Left lung (tissue), 10 donors: ENCODE data around the gene GLRB. TPM values are rescaled to one million over a fixed set of nuclear protein-coding genes. Genes with fewer than 3 reads are reported as not detected.
A peak's percentile ranks its signal among the peaks of the same experiment; 100 is the strongest.

Experiments
- ATAC-seq: fragments of 200-7000 bp; cut with Tn5 transposase; one replicate; pipeline ENCODE4 v1.9.1; 2020; ENCODE audit warnings: moderate library complexity
- DNase-seq, 4 donors: peaks; one replicate each; pipeline ENCODE4 v3.0.0-alpha.2; 2013 to 2020
- H3K27ac ChIP-seq, 2 donors: fragments of 200-600 bp; sonication (generic) in 1 of 2; one replicate each; pipeline versions ENCODE4 v1.5.0 to v1.8.0; 2020 to 2021
- H3K27me3 ChIP-seq, 2 donors: fragments of 200-600 bp; sonication (generic) in 1 of 2; one replicate each; pipeline versions ENCODE4 v1.5.0 to v1.8.0; 2020 to 2021
- H3K36me3 ChIP-seq, 2 donors: fragments of 200-600 bp; sonication (generic) in 1 of 2; one replicate each; pipeline versions ENCODE4 v1.5.0 to v1.8.0; 2020 to 2021
- H3K4me1 ChIP-seq, 2 donors: fragments of 200-600 bp; one replicate each; pipeline ENCODE4 v1.8.0; 2021
- H3K4me3 ChIP-seq, 2 donors: fragments of 200-600 bp; sonication (generic) in 1 of 2; one replicate each; pipeline versions ENCODE4 v1.5.0 to v1.8.0; 2020 to 2021; ENCODE audit warnings: mild to moderate bottlenecking in 1 of 2
- H3K9me3 ChIP-seq, 2 donors: fragments of 200-600 bp; sonication (generic) in 1 of 2; one replicate each; pipeline versions ENCODE4 v1.5.0 to v1.8.0; 2020 to 2021
- intact Hi-C, 2 donors: fragments of 100-400 bp; cut with DNase I; formaldehyde crosslinking; loops; one replicate each; pipeline versions ENCODE4 v1.11.2 to v1.14.2; 2022
- polyA plus RNA-seq, 6 donors: library from polyadenylated mRNA; unstranded; fragments of 120-200 nt; gene quantifications; one replicate each; pipeline ENCODE4 v1.2.1, GENCODE V29; 2013; ENCODE audit not compliant: insufficient read length in 6 of 6
- total RNA-seq, 2 donors: library from RNA; stranded (reverse); fragmentation: NEBNext Ultra II Directional; extraction: Animal tissue kit (Norgen Biotek cat#: 25700); gene quantifications; one replicate each; pipeline ENCODE4 v1.2.1, GENCODE V29; 2021
- TF ChIP-seq, protein P1 (sequence below), 2 donors: fragments of 200-600 bp; sonication (generic) in 1 of 2; IDR thresholded peaks; one replicate each; pipeline versions ENCODE4 v1.5.0 to v1.8.0; 2021; ENCODE audit warnings: antibody characterized with exemption in 2 of 2
- donor health status: DM: no; HTN: yes; CAD: no.
- donor health status: DM: no; HTN: no; CAD: no.

The GLRB gene
- total and polyA plus RNA-seq, 8 donors = 4.0 to 7.2 (median 6.0) TPM

- no peak overlapping the region for H3K27ac ChIP-seq
- TF ChIP-seq, protein P1, sequence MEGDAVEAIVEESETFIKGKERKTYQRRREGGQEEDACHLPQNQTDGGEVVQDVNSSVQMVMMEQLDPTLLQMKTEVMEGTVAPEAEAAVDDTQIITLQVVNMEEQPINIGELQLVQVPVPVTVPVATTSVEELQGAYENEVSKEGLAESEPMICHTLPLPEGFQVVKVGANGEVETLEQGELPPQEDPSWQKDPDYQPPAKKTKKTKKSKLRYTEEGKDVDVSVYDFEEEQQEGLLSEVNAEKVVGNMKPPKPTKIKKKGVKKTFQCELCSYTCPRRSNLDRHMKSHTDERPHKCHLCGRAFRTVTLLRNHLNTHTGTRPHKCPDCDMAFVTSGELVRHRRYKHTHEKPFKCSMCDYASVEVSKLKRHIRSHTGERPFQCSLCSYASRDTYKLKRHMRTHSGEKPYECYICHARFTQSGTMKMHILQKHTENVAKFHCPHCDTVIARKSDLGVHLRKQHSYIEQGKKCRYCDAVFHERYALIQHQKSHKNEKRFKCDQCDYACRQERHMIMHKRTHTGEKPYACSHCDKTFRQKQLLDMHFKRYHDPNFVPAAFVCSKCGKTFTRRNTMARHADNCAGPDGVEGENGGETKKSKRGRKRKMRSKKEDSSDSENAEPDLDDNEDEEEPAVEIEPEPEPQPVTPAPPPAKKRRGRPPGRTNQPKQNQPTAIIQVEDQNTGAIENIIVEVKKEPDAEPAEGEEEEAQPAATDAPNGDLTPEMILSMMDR (IDR thresholded peaks at IDR 0.05) = no peak
- H3K4me1 ChIP-seq = no peaks in the 10 kb centered on the region
- intact Hi-C loops = no loop called here
- no peak for DNase-seq
- no peak overlapping the region for H3K4me3 ChIP-seq
- peaks cover 0 to 5% of the 10 kb centered on the region in 2 donors for H3K9me3 ChIP-seq
- H3K27me3 ChIP-seq = no peaks in the 10 kb centered on the region
- no peak for ATAC-seq
- no peaks in the 10 kb centered on the region for H3K36me3 ChIP-seq
Measured at GRCh38 chr4:157184300-157184699, 108.3 kb downstream of the GLRB start.

- DNase-seq (no peak), ATAC-seq (no peak)
- H3K9me3 ChIP-seq = peaks cover 0 to 5% of the 10 kb centered on the region in 2 donors
- H3K4me1 ChIP-seq = no peaks in the 10 kb centered on the region
- intact Hi-C loops = no loop called here
- no peak overlapping the region for H3K27ac ChIP-seq
- H3K27me3 ChIP-seq = no peaks in the 10 kb centered on the region
- TF ChIP-seq, protein P1 (IDR thresholded peaks at IDR 0.05) = no peak
- H3K4me3 ChIP-seq = no peak overlapping the region
- no peaks in the 10 kb centered on the region for H3K36me3 ChIP-seq
Measured at GRCh38 chr4:157185363-157185762, 109.4 kb downstream of the GLRB start.

DNA sequence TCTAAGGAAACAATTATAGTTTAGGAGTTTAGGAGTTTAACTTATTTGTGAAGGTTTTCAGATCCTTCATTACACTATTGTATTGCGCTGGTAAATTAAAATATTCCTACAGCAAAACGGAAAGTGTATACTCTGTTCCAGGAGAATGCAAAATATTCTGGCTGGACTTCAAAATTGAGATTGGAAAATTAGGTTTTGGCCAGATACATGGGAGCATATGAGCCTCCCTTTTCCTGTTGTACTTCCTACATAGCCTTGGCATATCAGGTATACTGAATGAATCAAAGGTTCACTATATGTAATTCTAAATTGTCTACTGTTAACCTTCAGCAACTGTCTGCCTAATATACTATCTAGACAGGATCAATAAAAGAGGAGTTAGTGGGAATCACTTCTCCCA, 119.4 kb downstream of the GLRB start:
- TF ChIP-seq, protein P1 (IDR thresholded peaks at IDR 0.05) = no peak
- H3K9me3 ChIP-seq = no peaks in the 10 kb centered on the region

GRCh38 chr4:157196046-157196445, 120.1 kb downstream of the GLRB start:
- H3K9me3 ChIP-seq = no peaks in the 10 kb centered on the region
- no peaks in the 10 kb centered on the region for H3K4me1 ChIP-seq
- H3K27me3 ChIP-seq = no peaks in the 10 kb centered on the region
- no peaks in the 10 kb centered on the region for H3K36me3 ChIP-seq
- intact Hi-C loops = no loop called here
- H3K27ac ChIP-seq = no peak overlapping the region
- ATAC-seq (no peak), DNase-seq (no peak)
- TF ChIP-seq, protein P1 (IDR thresholded peaks at IDR 0.05) = no peak
- no peak overlapping the region for H3K4me3 ChIP-seq

More for the DNA sequence above, 119.4 kb downstream of the GLRB start:
- Histone ChIP-seq H3K27ac (no peak overlapping the region), H3K4me3 (no peak overlapping the region), H3K27me3 (no peaks in the 10 kb centered on the region), H3K4me1 (no peaks in the 10 kb centered on the region), H3K36me3 (no peaks in the 10 kb centered on the region)
- DNase-seq = no peak
- no peak for ATAC-seq
- intact Hi-C loops = no loop called here

DNA sequence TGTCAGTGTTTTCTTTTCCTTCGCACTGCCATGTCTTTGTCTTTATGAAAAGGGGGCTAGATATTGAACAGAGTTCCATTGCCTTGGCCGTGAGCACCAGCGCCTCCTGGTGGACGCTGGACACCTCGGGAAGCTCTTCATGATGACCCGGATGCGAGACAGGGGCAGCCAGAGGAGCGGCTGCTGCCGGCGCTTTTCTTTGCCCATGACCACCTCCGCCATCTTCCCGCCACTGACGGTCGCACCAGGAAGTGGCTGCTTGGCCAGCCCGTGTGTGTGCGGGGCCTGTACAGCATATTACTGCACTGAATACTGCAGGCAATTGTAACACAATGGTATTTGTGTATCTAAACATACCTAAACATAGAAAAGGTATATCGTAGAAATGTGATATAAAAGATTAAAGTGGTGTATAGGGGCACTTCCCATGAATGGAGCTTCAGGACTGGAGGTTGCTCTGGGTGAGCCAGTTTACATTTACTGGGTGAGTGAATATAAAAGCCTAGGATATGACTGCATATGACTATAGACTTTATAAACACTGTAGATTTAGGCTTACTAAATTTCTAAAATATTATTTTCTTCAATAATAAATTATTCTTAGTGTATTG, 128.8 kb downstream of the GLRB start:
- H3K36me3 ChIP-seq = no peaks in the 10 kb centered on the region
- no peaks in the 10 kb centered on the region for H3K4me1 ChIP-seq
- ATAC-seq (no peak), DNase-seq (peak in 1 of 4 donors; percentile 81)
- intact Hi-C loops = no loop called here
- TF ChIP-seq, protein P1 (IDR thresholded peaks at IDR 0.05) = peak; percentile 29 to 43
- no peaks in the 10 kb centered on the region for H3K9me3 ChIP-seq
- no peak overlapping the region for H3K27ac ChIP-seq
- no peaks in the 10 kb centered on the region for H3K27me3 ChIP-seq
- no peak overlapping the region for H3K4me3 ChIP-seq
